Stimulated activated CD8-positive, alpha-beta memory T cell treated with anti-CD3 and anti-CD28 coated beads, Interleukin-12 subunit alpha, Interleukin-12 subunit beta, amount 100 ng/mL, for 24 hours (primary cell): ENCODE data around the gene ABCC3.

Experiments
- DNase-seq: peaks from one replicate; pipeline ENCODE4 v3.0.0-alpha.2; 2020; ENCODE audit errors: extremely low read depth

ABCC3 gene, protein sequence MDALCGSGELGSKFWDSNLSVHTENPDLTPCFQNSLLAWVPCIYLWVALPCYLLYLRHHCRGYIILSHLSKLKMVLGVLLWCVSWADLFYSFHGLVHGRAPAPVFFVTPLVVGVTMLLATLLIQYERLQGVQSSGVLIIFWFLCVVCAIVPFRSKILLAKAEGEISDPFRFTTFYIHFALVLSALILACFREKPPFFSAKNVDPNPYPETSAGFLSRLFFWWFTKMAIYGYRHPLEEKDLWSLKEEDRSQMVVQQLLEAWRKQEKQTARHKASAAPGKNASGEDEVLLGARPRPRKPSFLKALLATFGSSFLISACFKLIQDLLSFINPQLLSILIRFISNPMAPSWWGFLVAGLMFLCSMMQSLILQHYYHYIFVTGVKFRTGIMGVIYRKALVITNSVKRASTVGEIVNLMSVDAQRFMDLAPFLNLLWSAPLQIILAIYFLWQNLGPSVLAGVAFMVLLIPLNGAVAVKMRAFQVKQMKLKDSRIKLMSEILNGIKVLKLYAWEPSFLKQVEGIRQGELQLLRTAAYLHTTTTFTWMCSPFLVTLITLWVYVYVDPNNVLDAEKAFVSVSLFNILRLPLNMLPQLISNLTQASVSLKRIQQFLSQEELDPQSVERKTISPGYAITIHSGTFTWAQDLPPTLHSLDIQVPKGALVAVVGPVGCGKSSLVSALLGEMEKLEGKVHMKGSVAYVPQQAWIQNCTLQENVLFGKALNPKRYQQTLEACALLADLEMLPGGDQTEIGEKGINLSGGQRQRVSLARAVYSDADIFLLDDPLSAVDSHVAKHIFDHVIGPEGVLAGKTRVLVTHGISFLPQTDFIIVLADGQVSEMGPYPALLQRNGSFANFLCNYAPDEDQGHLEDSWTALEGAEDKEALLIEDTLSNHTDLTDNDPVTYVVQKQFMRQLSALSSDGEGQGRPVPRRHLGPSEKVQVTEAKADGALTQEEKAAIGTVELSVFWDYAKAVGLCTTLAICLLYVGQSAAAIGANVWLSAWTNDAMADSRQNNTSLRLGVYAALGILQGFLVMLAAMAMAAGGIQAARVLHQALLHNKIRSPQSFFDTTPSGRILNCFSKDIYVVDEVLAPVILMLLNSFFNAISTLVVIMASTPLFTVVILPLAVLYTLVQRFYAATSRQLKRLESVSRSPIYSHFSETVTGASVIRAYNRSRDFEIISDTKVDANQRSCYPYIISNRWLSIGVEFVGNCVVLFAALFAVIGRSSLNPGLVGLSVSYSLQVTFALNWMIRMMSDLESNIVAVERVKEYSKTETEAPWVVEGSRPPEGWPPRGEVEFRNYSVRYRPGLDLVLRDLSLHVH (N-terminal part only)

GRCh38 chr17:50634224-50634914 is at the start of gene ABCC3:
TSS of gene ABCC3 (plus strand) at chr17:50634881. CDS start at chr17:50634937, 56 bp downstream.
- DNase-seq: no peak

GRCh38 chr17:50585346-50585745 is 49.3 kb upstream of the ABCC3 start:
- DNase-seq: no peak

GRCh38 chr17:50585891-50586290 is 48.8 kb upstream of the ABCC3 start:
- no peak for DNase-seq

DNA sequence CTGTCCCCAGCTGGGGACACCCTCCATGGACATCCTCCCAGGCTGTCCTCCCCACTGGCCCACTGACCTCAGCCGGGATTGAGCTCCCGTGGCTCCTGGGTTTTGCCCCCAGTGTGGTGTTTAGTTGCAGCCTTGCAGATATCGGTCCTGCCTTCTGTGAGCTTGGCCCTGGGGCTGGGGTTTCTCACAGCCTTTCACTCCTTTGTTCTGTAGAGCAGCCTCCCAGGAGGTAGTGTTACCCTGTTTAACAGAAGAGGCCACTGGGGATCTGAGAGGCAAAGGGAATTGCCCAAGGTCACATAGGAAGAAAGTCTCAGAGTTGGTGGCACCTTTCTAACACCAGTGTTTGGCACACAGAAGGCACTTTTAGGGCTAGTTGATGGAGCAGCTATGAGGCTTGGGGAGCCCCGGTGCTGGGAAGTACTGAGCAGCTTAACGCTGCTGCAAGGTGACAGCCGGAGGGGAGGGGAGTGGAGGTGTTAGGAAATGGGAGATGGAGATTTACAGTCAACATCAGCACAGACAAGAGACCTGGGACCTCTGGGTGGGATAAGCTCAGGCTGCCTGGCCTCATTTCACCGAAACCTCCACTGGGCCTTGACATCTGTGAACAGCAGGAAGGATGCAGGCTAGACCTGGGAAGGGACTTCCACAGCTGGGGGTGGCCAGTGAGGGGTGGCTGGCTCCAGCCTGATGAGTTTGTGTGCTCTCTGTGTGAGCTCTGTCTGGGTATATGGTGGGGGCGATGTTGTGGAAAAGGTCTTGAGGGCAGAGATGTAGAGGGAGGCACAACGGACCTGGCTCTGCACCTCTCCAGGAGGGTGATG is 48.0 kb upstream of the ABCC3 start:
- DNase-seq: no peak

- DNase-seq: no peak
These were observed 47.1 kb upstream of the ABCC3 start for GRCh38 chr17:50587571-50587970.

DNA sequence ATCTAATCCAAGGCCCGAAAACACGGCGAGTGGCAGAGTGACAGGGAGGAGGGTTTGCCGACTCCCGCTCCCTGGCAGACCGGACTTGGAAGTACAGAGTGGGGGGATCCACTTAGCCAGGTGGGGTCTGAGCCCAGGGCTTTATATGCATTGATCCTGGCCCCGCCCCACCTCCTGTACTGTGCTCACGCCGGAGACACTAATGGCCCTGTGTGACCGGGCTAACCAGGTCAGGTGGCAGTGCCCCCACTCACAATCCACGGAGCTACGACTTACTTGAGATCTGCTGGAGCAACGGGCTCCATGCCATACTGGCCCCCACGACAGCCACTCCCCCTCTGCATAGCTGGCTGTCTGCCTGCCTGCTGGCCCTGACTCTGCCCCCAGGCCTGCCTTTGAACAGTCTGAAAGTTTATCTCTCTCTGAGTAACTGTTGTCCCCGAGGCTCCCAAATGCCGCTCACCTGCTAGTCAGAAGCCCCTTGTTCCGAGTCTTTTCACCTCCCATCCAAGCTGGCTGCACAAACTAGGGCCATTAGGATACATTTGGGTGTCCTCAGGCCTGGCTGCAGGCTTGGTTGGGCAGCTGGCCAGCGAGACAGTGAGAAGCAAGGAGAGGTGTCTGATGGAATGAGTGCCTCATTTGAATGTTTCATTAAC is 46.2 kb upstream of the ABCC3 start:
- DNase-seq: no peak

GRCh38 chr17:50589095-50589705 is 45.5 kb upstream of the ABCC3 start:
- no peak for DNase-seq

DNA sequence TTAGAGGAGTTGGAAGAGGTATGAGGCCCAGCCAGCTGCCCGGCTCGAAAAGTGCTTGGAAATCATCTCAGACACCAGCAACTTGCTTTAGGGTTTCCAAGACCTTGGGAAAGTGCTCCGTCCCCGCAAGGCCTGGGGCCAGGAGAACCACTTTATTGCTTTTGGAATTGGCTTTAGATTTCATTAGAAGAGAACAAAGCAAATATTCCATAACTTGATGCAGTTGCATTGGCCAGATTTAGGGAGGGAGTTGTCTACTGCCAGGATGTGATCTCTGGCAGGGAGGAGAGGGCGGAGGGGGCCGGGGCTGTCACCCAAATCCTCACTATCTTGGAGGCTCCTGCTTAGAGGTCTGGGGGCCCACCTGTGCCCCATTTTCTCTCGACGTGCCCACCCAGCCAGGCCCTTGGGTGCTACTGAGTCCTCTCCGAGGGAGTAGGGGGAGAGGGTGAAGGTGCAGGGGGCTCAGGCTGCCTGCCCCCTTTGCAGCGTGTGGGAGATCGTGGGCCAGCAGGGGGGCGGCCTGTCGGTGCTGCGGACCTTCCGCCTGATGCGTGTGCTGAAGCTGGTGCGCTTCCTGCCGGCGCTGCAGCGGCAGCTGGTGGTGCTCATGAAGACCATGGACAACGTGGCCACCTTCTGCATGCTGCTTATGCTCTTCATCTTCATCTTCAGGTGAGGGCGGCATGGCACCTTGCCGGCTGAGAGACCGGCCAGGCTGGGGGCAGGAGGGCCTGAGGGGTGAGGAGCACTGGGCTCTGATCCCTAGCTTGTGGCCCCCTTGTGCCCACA is 43.5 kb upstream of the ABCC3 start:
- DNase-seq: no peak

DNA sequence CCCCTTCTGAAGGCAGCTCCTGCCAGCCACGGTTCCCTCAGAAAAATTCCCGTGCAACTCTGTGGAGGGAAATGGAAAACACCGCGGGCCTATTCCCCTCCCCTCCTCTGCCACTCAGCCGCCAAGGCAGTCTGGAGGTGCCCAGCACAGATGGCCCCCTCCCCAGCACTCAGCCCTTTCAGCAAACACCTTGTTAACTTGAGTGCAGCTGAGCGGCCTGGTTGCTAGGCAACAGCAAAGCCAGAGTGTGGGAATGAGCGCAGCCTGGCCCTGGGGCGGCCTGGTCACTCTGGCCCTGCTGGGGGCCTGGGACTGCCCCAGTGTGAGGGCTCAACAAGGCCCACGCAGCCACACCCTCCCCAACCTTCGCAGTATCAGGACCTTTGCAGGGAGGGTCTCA is 41.4 kb upstream of the ABCC3 start:
- no peak for DNase-seq

- DNase-seq: no peak
These were observed 40.4 kb upstream of the ABCC3 start for GRCh38 chr17:50594128-50594823.

- no peak for DNase-seq
These were observed 39.8 kb upstream of the ABCC3 start for GRCh38 chr17:50594892-50595291.

DNA sequence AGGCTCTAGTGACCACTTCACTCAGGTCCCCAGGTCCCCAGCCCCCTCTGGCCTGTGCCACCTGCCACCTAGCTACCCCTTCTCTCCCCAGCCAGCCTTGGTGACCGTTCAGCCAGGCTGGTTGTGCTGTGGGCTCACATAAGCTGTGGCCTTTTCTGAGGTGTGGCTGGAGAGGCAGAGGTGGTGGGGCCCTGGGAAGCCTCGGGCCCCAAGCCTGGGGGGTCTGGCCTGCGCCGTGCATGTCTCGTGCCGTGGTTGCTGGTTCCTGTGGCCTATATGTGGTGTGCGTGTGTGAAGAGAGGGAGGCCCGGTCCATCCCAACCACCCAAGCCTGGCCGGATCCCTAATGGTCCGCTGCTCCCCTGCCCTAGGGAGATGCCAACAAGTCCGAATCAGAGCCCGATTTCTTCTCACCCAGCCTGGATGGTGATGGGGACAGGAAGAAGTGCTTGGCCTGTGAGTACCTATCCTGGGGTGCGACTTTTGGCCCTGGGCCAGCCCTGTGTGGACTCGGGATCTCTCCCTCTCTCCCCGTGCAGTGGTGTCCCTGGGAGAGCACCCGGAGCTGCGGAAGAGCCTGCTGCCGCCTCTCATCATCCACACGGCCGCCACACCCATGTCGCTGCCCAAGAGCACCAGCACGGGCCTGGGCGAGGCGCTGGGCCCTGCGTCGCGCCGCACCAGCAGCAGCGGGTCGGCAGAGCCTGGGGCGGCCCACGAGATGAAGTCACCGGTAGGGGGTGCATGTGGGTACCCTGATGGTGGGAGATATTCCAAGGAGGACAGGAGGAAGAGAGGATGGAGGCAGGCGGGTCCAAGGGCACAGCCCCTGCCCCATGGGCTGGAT is 38.3 kb upstream of the ABCC3 start:
- no peak for DNase-seq

DNA sequence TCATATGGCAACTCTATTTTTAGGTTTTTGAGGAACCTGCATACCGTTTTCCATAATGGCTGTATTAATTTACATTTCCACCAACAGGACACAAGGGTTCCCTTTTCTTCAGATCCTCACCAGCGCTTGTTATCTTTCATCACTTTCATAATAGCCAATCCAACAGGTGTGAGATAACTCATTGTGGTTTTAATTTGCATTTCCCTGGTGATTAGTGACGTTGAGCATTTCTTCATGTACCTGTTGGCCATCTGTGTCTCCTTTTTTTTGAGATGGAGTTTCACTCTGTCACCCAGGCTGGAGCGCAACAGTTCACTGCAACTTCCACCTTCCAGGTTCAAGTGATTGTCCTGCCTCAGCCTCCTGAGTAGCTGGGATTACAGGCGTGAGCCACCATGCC is 36.2 kb upstream of the ABCC3 start:
- no peak for DNase-seq

DNA sequence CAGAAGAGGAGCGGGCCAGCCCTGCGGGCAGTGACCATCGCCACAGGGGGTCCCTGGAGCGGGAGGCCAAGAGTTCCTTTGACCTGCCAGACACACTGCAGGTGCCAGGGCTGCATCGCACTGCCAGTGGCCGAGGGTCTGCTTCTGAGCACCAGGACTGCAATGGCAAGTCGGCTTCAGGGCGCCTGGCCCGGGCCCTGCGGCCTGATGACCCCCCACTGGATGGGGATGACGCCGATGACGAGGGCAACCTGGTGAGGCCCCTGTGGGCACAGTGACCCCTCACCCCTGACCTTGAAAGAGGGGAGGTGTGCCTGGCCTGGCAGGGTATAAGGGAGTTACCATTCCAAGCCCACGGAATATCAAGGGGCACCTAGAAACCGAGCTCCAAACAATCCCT is 35.1 kb upstream of the ABCC3 start:
- DNase-seq: no peak

GRCh38 chr17:50601823-50602375 is 32.8 kb upstream of the ABCC3 start:
- no peak for DNase-seq

DNA sequence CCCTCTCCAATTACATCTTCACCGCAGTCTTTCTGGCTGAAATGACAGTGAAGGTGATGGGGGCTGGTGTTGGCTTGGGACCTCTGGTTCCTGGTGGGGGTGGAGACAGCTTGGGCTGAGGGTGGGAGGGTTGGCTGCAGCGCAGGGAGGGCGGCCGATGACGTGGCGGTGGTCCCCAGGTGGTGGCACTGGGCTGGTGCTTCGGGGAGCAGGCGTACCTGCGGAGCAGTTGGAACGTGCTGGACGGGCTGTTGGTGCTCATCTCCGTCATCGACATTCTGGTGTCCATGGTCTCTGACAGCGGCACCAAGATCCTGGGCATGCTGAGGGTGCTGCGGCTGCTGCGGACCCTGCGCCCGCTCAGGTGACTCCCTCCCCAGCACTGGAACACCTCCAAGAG is 31.8 kb upstream of the ABCC3 start:
- no peak for DNase-seq

GRCh38 chr17:50603340-50603739 is 31.3 kb upstream of the ABCC3 start:
- DNase-seq: no peak
